Liver (tissue), 3 donors: Measurements from ENCODE around the gene PDGFC.

Experiments used
- EGR1 ChIP-seq, 2 donors: IDR thresholded peaks; 2 replicates each; pipeline ENCODE4 v1.6.1; 2016 to 2018; ENCODE audit warnings: antibody characterized with exemption in 2 of 2, low read depth in 2 of 2
- HNF4A ChIP-seq, 2 donors: conservative IDR thresholded peaks; 2 replicates each; pipeline ENCODE4 v1.6.1; 2016; ENCODE audit warnings: antibody characterized with exemption in 2 of 2, mild to moderate bottlenecking in 2 of 2
- HNF4G ChIP-seq: IDR thresholded peaks from 2 replicates; pipeline ENCODE4 v1.6.1; 2016; ENCODE audit warnings: antibody characterized with exemption
- JUND ChIP-seq, 2 donors: IDR thresholded peaks; 2 replicates each; pipeline ENCODE4 v1.6.1; 2016; ENCODE audit warnings: antibody characterized with exemption in 2 of 2
- NR2F2 ChIP-seq: IDR thresholded peaks from 2 replicates; pipeline ENCODE4 v1.6.1; 2016; ENCODE audit warnings: antibody characterized with exemption
- RAD21 ChIP-seq, 2 donors: IDR thresholded peaks; 2 replicates each; pipeline ENCODE4 v1.6.1; 2016; ENCODE audit warnings: antibody characterized with exemption in 2 of 2, mild to moderate bottlenecking in 2 of 2
- RXRA ChIP-seq, 2 donors: IDR thresholded peaks; 2 replicates each; pipeline ENCODE4 v1.6.1; 2017 to 2018; ENCODE audit warnings: antibody characterized with exemption in 2 of 2, mild to moderate bottlenecking in 1 of 2
- SP1 ChIP-seq: IDR thresholded peaks from 2 replicates; pipeline ENCODE4 v1.6.1; 2018; ENCODE audit warnings: antibody characterized with exemption, mild to moderate bottlenecking
- TAF1 ChIP-seq: conservative IDR thresholded peaks from 2 replicates; pipeline ENCODE4 v1.6.1; 2016; ENCODE audit warnings: antibody characterized with exemption, mild to moderate bottlenecking
- YY1 ChIP-seq: IDR thresholded peaks from 2 replicates; pipeline ENCODE4 v1.6.1; 2016; ENCODE audit warnings: antibody characterized with exemption, mild to moderate bottlenecking
- TF ChIP-seq, protein P1 (sequence below): fragments of 150-350 bp; IDR thresholded peaks from 2 replicates; pipeline ENCODE4 v1.5.1; 2017; ENCODE audit warnings: improper control_type of control experiment, low read depth, low read length; ENCODE audit not compliant: missing input control
- TF ChIP-seq, protein P2 (sequence below): IDR thresholded peaks from 2 replicates; pipeline ENCODE4 v1.6.1; 2016; ENCODE audit warnings: antibody characterized with exemption
- TF ChIP-seq, protein P3 (sequence below): IDR thresholded peaks from 2 replicates; pipeline ENCODE4 v1.6.1; 2016; ENCODE audit warnings: antibody characterized with exemption, mild to moderate bottlenecking
- TF ChIP-seq, protein P4 (sequence below): IDR thresholded peaks from 2 replicates; pipeline ENCODE4 v1.6.1; 2016; ENCODE audit warnings: antibody characterized with exemption
- donor health status: healthy.
- donor health status: healthy.

DNA sequence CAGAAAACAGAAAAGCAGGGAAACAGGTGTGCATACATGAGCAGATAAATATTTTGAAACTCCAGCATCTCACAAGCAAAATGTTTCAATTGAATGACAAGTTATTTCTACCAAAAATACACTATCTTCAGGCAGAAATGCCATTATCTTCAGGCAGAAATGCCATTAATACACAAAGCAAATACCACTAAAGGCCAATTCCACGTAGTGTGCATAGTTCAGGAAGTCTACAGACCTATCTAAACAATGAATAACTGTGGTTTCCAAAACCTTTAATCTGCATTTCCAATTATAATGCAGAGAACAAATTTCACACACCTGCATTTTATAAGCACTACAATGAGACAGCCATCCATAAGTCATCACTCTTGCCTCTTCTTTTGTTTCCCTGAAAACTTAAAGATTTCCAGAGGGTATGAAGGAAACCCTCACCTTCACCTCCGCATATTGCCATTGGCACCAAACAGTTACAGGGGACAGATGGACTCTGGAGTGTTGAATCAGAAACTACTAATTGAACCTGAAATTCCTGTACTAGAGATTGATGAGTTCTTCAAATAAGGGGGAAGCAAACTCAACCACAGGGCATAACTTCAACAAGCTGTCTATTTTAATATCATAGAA is 179.0 kb downstream of the PDGFC start:
- TF ChIP-seq, protein P1, sequence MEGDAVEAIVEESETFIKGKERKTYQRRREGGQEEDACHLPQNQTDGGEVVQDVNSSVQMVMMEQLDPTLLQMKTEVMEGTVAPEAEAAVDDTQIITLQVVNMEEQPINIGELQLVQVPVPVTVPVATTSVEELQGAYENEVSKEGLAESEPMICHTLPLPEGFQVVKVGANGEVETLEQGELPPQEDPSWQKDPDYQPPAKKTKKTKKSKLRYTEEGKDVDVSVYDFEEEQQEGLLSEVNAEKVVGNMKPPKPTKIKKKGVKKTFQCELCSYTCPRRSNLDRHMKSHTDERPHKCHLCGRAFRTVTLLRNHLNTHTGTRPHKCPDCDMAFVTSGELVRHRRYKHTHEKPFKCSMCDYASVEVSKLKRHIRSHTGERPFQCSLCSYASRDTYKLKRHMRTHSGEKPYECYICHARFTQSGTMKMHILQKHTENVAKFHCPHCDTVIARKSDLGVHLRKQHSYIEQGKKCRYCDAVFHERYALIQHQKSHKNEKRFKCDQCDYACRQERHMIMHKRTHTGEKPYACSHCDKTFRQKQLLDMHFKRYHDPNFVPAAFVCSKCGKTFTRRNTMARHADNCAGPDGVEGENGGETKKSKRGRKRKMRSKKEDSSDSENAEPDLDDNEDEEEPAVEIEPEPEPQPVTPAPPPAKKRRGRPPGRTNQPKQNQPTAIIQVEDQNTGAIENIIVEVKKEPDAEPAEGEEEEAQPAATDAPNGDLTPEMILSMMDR, result no peak
- no peak for TF ChIP-seq TAF1
- TF ChIP-seq, protein P2, sequence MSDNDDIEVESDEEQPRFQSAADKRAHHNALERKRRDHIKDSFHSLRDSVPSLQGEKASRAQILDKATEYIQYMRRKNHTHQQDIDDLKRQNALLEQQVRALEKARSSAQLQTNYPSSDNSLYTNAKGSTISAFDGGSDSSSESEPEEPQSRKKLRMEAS, result no peak
- TF ChIP-seq SP1, result no peak
- TF ChIP-seq, protein P3, sequence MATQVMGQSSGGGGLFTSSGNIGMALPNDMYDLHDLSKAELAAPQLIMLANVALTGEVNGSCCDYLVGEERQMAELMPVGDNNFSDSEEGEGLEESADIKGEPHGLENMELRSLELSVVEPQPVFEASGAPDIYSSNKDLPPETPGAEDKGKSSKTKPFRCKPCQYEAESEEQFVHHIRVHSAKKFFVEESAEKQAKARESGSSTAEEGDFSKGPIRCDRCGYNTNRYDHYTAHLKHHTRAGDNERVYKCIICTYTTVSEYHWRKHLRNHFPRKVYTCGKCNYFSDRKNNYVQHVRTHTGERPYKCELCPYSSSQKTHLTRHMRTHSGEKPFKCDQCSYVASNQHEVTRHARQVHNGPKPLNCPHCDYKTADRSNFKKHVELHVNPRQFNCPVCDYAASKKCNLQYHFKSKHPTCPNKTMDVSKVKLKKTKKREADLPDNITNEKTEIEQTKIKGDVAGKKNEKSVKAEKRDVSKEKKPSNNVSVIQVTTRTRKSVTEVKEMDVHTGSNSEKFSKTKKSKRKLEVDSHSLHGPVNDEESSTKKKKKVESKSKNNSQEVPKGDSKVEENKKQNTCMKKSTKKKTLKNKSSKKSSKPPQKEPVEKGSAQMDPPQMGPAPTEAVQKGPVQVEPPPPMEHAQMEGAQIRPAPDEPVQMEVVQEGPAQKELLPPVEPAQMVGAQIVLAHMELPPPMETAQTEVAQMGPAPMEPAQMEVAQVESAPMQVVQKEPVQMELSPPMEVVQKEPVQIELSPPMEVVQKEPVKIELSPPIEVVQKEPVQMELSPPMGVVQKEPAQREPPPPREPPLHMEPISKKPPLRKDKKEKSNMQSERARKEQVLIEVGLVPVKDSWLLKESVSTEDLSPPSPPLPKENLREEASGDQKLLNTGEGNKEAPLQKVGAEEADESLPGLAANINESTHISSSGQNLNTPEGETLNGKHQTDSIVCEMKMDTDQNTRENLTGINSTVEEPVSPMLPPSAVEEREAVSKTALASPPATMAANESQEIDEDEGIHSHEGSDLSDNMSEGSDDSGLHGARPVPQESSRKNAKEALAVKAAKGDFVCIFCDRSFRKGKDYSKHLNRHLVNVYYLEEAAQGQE, result no peak
- TF ChIP-seq, protein P4, sequence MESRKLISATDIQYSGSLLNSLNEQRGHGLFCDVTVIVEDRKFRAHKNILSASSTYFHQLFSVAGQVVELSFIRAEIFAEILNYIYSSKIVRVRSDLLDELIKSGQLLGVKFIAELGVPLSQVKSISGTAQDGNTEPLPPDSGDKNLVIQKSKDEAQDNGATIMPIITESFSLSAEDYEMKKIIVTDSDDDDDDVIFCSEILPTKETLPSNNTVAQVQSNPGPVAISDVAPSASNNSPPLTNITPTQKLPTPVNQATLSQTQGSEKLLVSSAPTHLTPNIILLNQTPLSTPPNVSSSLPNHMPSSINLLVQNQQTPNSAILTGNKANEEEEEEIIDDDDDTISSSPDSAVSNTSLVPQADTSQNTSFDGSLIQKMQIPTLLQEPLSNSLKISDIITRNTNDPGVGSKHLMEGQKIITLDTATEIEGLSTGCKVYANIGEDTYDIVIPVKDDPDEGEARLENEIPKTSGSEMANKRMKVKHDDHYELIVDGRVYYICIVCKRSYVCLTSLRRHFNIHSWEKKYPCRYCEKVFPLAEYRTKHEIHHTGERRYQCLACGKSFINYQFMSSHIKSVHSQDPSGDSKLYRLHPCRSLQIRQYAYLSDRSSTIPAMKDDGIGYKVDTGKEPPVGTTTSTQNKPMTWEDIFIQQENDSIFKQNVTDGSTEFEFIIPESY, result no peak
- TF ChIP-seq RXRA (IDR thresholded peaks at IDR 0.05), result no peak
- TF ChIP-seq YY1, result no peak
- no peak for TF ChIP-seq HNF4A (conservative IDR thresholded peaks at IDR 0.05)
- TF ChIP-seq RAD21 (IDR thresholded peaks at IDR 0.05), result no peak
- TF ChIP-seq NR2F2, result no peak
- TF ChIP-seq EGR1 (IDR thresholded peaks at IDR 0.05; ENCODE audit: low read depth in 2 of 2), result no peak
- no peak for TF ChIP-seq HNF4G
- no peak for TF ChIP-seq JUND (IDR thresholded peaks at IDR 0.05)
